ENCODE results near the gene CDCA7. TPM values are rescaled to one million over a fixed set of nuclear protein-coding genes. Genes with fewer than 3 reads are reported as not detected.
"Not testable (repeated sequence)": the region's sequence is repeated elsewhere in the genome, so short reads cannot be mapped to it uniquely, and the experiment has no call there.

CDCA7 gene
- total RNA-seq, 1 donor = 1.1 TPM

DNA sequence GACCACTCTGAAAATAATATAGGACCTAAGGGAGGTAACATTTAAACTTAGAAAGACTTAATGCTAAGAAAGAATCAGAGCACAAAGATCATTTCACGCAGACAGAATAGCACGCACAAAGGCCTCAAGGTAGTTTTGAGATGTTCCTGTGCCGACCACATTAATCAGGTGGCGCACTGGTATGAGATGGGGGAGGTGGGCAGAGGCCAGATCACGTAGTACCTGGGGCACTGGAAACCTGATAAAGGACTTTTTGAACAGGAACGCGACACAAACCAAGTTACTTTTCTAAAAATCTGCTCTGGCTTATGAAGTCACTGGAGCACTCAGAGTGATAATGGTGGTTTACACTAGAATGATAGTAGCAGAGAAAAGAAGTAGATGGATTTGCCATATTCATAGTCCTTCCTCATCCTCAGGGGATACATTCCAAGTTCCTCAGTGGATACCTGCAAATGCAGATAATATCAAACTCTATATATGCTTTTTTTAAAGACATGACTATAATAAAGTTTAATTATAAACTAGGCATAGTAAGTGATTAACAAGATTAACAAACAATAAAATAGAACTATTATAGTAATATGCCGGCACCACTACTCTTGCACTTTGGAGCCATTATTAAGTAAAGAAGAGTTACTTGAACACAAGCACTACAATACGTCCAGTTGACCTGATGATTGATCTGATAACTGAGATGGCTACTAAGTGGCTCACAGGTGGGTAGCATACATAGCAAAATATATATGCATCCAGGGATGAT lies 42.6 kb upstream of the CDCA7 start:
- no peak for TF ChIP-seq CTCF (IDR thresholded peaks at IDR 0.05; ENCODE audit: extremely low read depth, low read depth, low read length)
- Histone ChIP-seq H3K4me2 (ENCODE audit: insufficient read depth, low read length) (no peak overlapping the region), H3K27ac (ENCODE audit: low read depth, low read length) (no peak overlapping the region)

DNA sequence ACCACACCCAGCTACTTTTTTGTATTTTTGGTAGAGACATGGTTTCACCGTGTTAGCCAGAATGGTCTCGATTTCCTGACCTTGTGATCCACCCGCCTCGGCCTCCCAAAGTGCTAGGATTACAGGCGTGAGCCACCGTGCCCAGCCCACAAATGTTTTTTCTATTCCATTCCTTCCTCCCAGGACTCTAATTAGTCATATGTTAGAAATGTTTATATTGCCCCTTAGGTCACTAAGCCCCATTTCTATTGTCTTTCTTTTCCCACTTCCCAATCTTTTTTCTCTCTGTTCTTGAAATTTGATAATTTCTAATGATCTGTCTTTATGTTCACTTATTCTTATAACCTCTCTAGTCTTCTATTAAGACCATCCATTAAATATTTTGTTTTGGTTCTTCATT lies 31.3 kb upstream of the CDCA7 start:
- Histone ChIP-seq H4K20me1 (ENCODE audit: insufficient read depth, low read length) (no peaks in the 10 kb centered on the region), H3K79me2 (ENCODE audit: insufficient read depth, low read length) (no peaks in the 10 kb centered on the region), H3K27ac (ENCODE audit: low read depth, low read length) (no peak overlapping the region), H3K9me3 (ENCODE audit: low read depth, low read length) (no peaks in the 10 kb centered on the region), H3K4me3 (ENCODE audit: insufficient read depth, low read length) (no peak overlapping the region), H3K27me3 (ENCODE audit: insufficient read depth, low read length) (peaks cover 3% of the 10 kb centered on the region), H3K4me1 (ENCODE audit: insufficient read depth, low read length) (no peaks in the 10 kb centered on the region), H2AFZ (ENCODE audit: low read length) (no peak overlapping the region), H3K4me2 (ENCODE audit: insufficient read depth, low read length) (no peak overlapping the region), H3K36me3 (ENCODE audit: insufficient read depth, low read length) (no peaks in the 10 kb centered on the region)
- no peak for DNase-seq (ENCODE audit: insufficient read length, low spot score, missing footprints)
- TF ChIP-seq CTCF (IDR thresholded peaks at IDR 0.05; ENCODE audit: extremely low read depth, low read depth, low read length) = no peak

More for the DNA sequence above, 42.6 kb upstream of the CDCA7 start:
- no peak for DNase-seq (ENCODE audit: insufficient read length, low spot score, missing footprints)
- H3K9me3 ChIP-seq (ENCODE audit: low read depth, low read length) = no peaks in the 10 kb centered on the region
- H3K4me1 ChIP-seq (ENCODE audit: insufficient read depth, low read length) = no peaks in the 10 kb centered on the region
- no peak overlapping the region for H3K4me3 ChIP-seq (ENCODE audit: insufficient read depth, low read length)
- no peaks in the 10 kb centered on the region for H3K79me2 ChIP-seq (ENCODE audit: insufficient read depth, low read length)
- H3K27me3 ChIP-seq (ENCODE audit: insufficient read depth, low read length) = no peaks in the 10 kb centered on the region
- H2AFZ ChIP-seq (ENCODE audit: low read length) = no peak overlapping the region
- no peaks in the 10 kb centered on the region for H3K36me3 ChIP-seq (ENCODE audit: insufficient read depth, low read length)
- no peaks in the 10 kb centered on the region for H4K20me1 ChIP-seq (ENCODE audit: insufficient read depth, low read length)

DNA sequence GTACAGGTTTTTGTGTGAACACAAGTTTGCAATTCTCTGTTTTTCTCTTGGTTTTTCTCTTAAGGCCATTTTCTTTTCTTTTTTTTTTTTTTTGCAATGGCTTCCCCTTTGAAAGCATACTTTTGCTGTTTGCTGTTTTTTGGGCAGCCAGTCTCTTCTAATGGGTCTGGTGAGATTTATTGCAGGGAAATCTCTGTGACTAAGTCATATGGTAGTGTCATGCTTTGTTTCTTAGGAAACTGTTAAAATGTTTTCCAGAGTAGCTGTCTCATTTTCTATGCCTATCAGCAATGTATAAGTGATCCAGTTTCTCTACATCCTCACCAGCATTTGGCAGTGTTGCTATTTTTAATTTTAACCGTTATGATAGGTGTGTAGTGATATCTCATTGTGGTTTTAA lies 27.9 kb upstream of the CDCA7 start:
- Histone ChIP-seq H3K4me1 (ENCODE audit: insufficient read depth, low read length) (no peaks in the 10 kb centered on the region), H3K4me3 (ENCODE audit: insufficient read depth, low read length) (no peak overlapping the region), H3K36me3 (ENCODE audit: insufficient read depth, low read length) (no peaks in the 10 kb centered on the region), H3K79me2 (ENCODE audit: insufficient read depth, low read length) (no peaks in the 10 kb centered on the region), H4K20me1 (ENCODE audit: insufficient read depth, low read length) (no peaks in the 10 kb centered on the region), H3K27ac (ENCODE audit: low read depth, low read length) (no peak overlapping the region), H3K9me3 (ENCODE audit: low read depth, low read length) (no peaks in the 10 kb centered on the region), H3K4me2 (ENCODE audit: insufficient read depth, low read length) (no peak overlapping the region), H3K27me3 (ENCODE audit: insufficient read depth, low read length) (peaks cover 3% of the 10 kb centered on the region), H2AFZ (ENCODE audit: low read length) (no peak overlapping the region)
- peak; percentile 84 for DNase-seq (ENCODE audit: insufficient read length, low spot score, missing footprints)
- no peak for TF ChIP-seq CTCF (IDR thresholded peaks at IDR 0.05; ENCODE audit: extremely low read depth, low read depth, low read length)

DNA sequence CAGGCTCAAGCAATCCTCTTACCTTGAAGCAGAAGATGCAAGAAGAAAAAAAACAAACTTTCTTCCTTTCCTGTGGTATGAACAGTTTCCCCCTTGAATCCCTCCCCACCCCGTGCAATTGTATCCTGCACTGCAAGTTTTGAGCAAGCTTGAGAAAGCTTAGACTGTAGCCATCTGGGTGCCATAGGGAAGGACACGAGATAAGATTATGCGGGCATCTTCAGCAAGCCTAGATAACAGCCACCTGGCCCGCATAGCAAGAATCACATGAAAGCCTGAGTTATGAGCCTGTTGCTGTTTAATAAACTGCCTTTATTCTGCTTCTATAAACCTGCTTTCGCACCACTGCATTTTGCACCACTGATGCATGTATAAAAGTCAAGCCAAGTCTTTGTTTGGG lies 27.3 kb upstream of the CDCA7 start:
- no peaks in the 10 kb centered on the region for H3K4me1 ChIP-seq (ENCODE audit: insufficient read depth, low read length)
- H3K4me2 ChIP-seq (ENCODE audit: insufficient read depth, low read length) = no peak overlapping the region
- H2AFZ ChIP-seq (ENCODE audit: low read length) = no peak overlapping the region
- H3K27me3 ChIP-seq (ENCODE audit: insufficient read depth, low read length) = no peaks in the 10 kb centered on the region
- no peaks in the 10 kb centered on the region for H3K9me3 ChIP-seq (ENCODE audit: low read depth, low read length)
- H3K36me3 ChIP-seq (ENCODE audit: insufficient read depth, low read length) = no peaks in the 10 kb centered on the region
- no peaks in the 10 kb centered on the region for H3K79me2 ChIP-seq (ENCODE audit: insufficient read depth, low read length)
- no peaks in the 10 kb centered on the region for H4K20me1 ChIP-seq (ENCODE audit: insufficient read depth, low read length)
- no peak overlapping the region for H3K27ac ChIP-seq (ENCODE audit: low read depth, low read length)
- no peak for DNase-seq (ENCODE audit: insufficient read length, low spot score, missing footprints)
- H3K4me3 ChIP-seq (ENCODE audit: insufficient read depth, low read length) = no peak overlapping the region
- no peak for TF ChIP-seq CTCF (IDR thresholded peaks at IDR 0.05; ENCODE audit: extremely low read depth, low read depth, low read length)

DNA sequence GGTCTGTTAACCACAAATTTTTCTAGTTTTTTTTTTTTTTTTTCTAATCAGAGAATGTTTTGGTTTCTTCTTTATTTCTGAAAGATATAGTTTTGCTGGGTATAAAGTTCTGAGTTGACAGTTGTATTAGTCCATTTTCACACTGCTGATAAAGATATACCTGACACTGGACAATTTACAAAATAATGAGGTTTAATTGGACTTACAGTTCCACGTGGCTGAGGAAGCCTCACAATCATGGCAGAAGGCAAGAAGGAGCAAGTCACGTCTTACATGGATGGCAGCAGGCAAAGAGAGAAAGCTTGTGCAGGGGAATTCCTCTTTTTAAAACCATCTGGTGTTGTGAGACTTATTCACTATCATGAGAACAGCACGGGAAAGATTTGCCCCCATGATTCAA lies 21.7 kb upstream of the CDCA7 start:
- not testable (repeated sequence) for DNase-seq (ENCODE audit: insufficient read length, low spot score, missing footprints); H3K4me3 ChIP-seq (ENCODE audit: insufficient read depth, low read length); H3K36me3 ChIP-seq (ENCODE audit: insufficient read depth, low read length); H3K27ac ChIP-seq (ENCODE audit: low read depth, low read length); H3K4me1 ChIP-seq (ENCODE audit: insufficient read depth, low read length); H4K20me1 ChIP-seq (ENCODE audit: insufficient read depth, low read length); H3K9me3 ChIP-seq (ENCODE audit: low read depth, low read length); H3K4me2 ChIP-seq (ENCODE audit: insufficient read depth, low read length); H2AFZ ChIP-seq (ENCODE audit: low read length); H3K79me2 ChIP-seq (ENCODE audit: insufficient read depth, low read length)
- H3K27me3 ChIP-seq (ENCODE audit: insufficient read depth, low read length) = peaks cover 13% of the 10 kb centered on the region

All from osteoblast (primary cell).